Cardiac muscle cell (in vitro differentiated cells and primary cell): ENCODE results near the gene SKOR1. TPM values are rescaled to one million over a fixed set of nuclear protein-coding genes. Genes with fewer than 3 reads are reported as not detected.

Experiments
- DNase-seq, 2 donors: peaks; one replicate each; pipeline versions ENCODE4 v3.0.0 to v3.0.0-alpha.2; 2010 to 2017; ENCODE audit warnings: low read depth in 1 of 2, low spot score in 1 of 2
- H3K27ac ChIP-seq: fragments of 200-600 bp; sonication (generic); 2 replicates; pipeline ENCODE4 v1.5.1; 2016
- H3K27me3 ChIP-seq: fragments of 200-600 bp; sonication (generic); 2 replicates; pipeline ENCODE4 v1.6.0; 2016; ENCODE audit warnings: control low read depth
- H3K36me3 ChIP-seq: fragments of 200-600 bp; sonication (generic); 2 replicates; pipeline ENCODE4 v1.5.1; 2016; ENCODE audit warnings: control low read depth
- H3K4me1 ChIP-seq: fragments of 200-600 bp; sonication (generic); 2 replicates; pipeline ENCODE4 v1.8.1; 2017; ENCODE audit warnings: low read depth, mild to moderate bottlenecking, mixed run types
- H3K4me3 ChIP-seq: fragments of 200-600 bp; sonication (generic); 2 replicates; pipeline ENCODE4 v1.5.1; 2016; ENCODE audit warnings: mild to moderate bottlenecking
- H3K9me3 ChIP-seq: fragments of 200-600 bp; sonication (generic); 2 replicates; pipeline ENCODE4 v1.5.1; 2017; ENCODE audit warnings: low read depth, mild to moderate bottlenecking, control low read depth
- polyA plus RNA-seq: library from polyadenylated mRNA; unstranded; fragments of >200 nt; fragmentation: Nextera tagmentation; extraction: Ambion mirVana; gene quantifications from 2 replicates; pipeline ENCODE4 v1.2.1, GENCODE V29; 2016
- total RNA-seq: library from RNA; depleted of rRNA; stranded (reverse); fragments of >200 nt; gene quantifications from 2 replicates; pipeline ENCODE4 v1.2.3, GENCODE V29; 2016
- TF ChIP-seq, protein P1 (sequence below): IDR thresholded peaks from 2 replicates; pipeline ENCODE4 v1.5.1; 2012; ENCODE audit warnings: low read depth, mild to moderate bottlenecking, low read length

Gene SKOR1
- total and polyA plus RNA-seq, 2 experiments from 2014 or later = 1.1 TPM; not detected in 1

DNA sequence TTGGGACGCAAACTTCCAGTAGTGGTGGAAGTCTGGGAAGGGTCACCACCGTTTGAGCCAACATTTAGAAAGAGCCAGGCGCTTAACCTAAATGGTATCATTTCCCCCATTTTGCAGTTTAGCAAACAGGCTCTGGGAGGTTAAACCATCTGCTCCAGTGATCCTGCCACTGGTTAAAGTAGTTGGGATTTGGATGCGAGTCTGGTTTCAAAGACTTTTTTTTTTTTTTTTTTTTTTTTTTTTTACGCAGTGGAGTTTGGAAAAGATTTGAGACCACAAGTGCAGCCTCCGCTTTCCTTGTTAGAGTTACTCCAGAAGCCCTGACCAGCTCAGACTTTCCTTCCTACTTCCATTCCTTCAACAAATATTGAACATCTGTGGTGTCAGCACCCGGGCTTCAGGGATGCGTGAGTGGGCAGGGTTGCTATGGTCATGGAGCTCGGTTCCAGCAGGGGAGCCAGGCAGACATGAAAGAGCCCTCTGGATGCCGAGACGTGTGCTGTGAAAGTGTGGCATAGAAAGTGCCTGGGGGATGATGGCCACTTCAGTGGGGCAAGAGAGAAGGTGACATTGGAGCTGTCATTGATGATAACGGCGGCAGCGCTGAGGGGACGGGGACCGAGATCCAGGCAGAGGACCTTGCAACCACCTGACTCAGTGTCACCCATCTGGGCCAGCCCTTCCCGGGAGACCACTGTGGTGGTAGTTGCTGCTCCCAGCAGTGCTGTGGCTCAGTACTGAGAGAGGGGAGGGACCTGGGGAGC, 15.6 kb downstream of the SKOR1 start:
- peaks cover 31% of the 10 kb centered on the region for H3K27me3 ChIP-seq
- TF ChIP-seq, protein P1, sequence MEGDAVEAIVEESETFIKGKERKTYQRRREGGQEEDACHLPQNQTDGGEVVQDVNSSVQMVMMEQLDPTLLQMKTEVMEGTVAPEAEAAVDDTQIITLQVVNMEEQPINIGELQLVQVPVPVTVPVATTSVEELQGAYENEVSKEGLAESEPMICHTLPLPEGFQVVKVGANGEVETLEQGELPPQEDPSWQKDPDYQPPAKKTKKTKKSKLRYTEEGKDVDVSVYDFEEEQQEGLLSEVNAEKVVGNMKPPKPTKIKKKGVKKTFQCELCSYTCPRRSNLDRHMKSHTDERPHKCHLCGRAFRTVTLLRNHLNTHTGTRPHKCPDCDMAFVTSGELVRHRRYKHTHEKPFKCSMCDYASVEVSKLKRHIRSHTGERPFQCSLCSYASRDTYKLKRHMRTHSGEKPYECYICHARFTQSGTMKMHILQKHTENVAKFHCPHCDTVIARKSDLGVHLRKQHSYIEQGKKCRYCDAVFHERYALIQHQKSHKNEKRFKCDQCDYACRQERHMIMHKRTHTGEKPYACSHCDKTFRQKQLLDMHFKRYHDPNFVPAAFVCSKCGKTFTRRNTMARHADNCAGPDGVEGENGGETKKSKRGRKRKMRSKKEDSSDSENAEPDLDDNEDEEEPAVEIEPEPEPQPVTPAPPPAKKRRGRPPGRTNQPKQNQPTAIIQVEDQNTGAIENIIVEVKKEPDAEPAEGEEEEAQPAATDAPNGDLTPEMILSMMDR = no peak
- H3K27ac ChIP-seq = peak overlapping the region; percentile 90
- DNase-seq = peak; percentile 50 to 53
- H3K4me1 ChIP-seq = peaks cover 27% of the 10 kb centered on the region
- peak overlapping the region; percentile 96 for H3K4me3 ChIP-seq
- H3K36me3 ChIP-seq = no peaks in the 10 kb centered on the region
- no peaks in the 10 kb centered on the region for H3K9me3 ChIP-seq

DNA sequence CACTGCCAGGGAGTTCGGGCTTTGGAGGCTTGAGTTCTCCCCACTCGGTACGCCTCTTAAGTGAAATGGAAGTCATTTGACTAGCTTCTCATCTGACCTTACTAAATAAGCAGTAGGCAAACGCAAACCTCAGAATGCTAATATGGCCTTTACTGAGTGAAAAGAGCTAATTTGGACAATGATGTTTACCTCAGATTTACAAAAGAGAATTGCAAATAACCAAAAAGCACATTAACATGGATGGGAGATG, 16.1 kb downstream of the SKOR1 start:
- H3K9me3 ChIP-seq = no peaks in the 10 kb centered on the region
- H3K27ac ChIP-seq = no peak overlapping the region
- H3K4me3 ChIP-seq = no peak overlapping the region
- TF ChIP-seq, protein P1 = no peak
- no peaks in the 10 kb centered on the region for H3K36me3 ChIP-seq
- peaks cover 26% of the 10 kb centered on the region for H3K27me3 ChIP-seq
- no peak for DNase-seq
- peaks cover 27% of the 10 kb centered on the region for H3K4me1 ChIP-seq

DNA sequence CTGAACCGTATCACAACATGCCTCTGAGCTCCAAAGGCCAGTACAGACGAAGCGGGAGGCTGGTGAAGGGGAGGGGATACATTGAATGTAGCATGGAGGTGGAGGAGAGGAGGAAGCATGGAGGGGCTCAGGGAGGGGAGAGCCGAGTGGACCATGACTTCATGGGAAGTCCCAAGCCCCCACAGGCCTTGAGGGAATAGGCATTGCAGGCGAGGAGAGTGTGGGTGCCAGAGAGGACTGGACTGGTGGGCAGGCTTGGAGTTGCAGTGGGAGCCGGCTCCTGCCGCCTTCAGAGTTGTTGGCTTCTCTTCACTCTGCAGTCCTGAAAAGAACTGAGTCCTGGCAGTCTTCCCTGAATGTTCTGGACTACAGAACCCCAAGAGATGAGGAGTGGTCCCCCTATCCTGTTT, 17.8 kb downstream of the SKOR1 start:
- H3K36me3 ChIP-seq = no peaks in the 10 kb centered on the region
- TF ChIP-seq, protein P1 = no peak
- peak overlapping the region; percentile 75 for H3K27ac ChIP-seq
- peaks cover 27% of the 10 kb centered on the region for H3K4me1 ChIP-seq
- DNase-seq = no peak
- H3K4me3 ChIP-seq = no peak overlapping the region
- peaks cover 10% of the 10 kb centered on the region for H3K27me3 ChIP-seq
- no peaks in the 10 kb centered on the region for H3K9me3 ChIP-seq

DNA sequence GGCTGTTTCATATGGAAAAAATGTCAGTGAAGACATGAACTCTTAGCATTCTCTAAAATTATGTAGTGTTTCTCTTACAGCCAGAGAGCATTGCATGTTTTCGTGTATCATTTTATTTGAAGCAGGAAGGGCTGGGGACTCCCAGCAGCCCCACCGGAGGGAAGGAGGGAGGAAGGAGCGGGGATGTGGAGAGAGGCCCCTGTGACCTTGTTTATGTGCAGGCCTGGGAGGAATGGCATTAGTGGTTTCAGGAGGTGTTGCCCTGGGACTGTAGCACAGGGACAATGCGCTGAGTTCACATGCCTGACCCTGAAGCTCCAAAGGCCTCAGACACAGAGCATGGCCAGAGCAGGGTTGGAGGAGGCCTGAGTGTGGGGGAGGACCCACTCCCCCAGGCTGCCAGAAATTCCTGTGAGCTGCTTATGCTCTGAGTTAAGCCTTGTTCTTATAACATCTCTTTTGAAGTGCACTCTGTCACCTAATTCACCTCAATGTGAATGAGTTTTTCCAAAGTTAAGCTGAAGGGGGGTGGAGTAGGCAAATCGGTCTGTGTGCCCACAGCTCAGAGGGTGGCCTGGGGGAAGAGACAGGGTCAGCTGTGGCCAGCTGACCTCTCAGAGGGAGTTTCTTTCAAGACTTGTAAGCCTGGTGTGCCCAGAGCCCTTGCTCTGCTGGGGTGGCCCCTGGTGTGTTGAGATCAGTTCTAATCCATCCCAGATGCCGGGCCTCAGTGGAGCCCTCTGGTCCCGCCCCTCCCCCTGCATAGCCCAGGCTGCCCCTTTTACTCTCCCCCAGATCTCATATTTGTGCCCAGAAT, 18.5 kb downstream of the SKOR1 start:
- H3K27ac ChIP-seq = peak overlapping the region; percentile 75
- H3K36me3 ChIP-seq = no peaks in the 10 kb centered on the region
- H3K27me3 ChIP-seq = peaks cover 3% of the 10 kb centered on the region
- H3K4me1 ChIP-seq = peaks cover 24% of the 10 kb centered on the region
- H3K4me3 ChIP-seq = no peak overlapping the region
- TF ChIP-seq, protein P1 = no peak
- no peaks in the 10 kb centered on the region for H3K9me3 ChIP-seq
- peak; percentile 50 to 88 for DNase-seq

DNA sequence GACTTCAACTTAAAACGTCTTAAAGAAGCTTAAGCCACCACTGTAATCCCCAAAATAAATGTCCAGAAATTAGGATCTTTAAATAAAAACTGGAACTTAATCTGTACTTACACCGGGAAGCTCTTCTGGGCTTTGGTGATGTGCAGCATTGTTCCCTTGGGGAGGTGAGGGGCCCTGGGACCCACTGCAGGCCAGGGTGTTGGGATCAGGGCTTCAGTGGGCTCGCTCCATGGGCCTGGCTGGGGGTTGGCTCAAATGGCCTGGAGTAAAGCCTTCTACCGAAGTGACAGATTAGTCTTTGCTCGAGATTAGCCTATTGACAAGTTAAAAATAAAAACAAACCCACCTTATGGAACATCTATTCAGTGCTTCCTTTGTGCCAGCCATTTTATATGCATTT, 20.7 kb downstream of the SKOR1 start:
- TF ChIP-seq, protein P1 = no peak
- Histone ChIP-seq H3K4me3 (no peak overlapping the region), H3K9me3 (no peaks in the 10 kb centered on the region), H3K27ac (no peak overlapping the region), H3K36me3 (no peaks in the 10 kb centered on the region), H3K4me1 (peaks cover 15% of the 10 kb centered on the region), H3K27me3 (no peaks in the 10 kb centered on the region)
- no peak for DNase-seq
